Neural progenitor cell (in vitro differentiated cells): ENCODE data around the gene ATXN7. TPM values are rescaled to one million over a fixed set of nuclear protein-coding genes. Genes with fewer than 3 reads are reported as not detected.

ENCODE experiments used
- DNase-seq: peaks from one replicate; pipeline ENCODE4 v3.0.0-alpha.2; 2016; ENCODE audit warnings: low spot score
- H2AFZ ChIP-seq: fragments of 200-600 bp; sonication (generic); replicated peaks from 2 replicates; pipeline ENCODE4 v1.6.1; 2016; ENCODE audit warnings: antibody characterized with exemption
- H3F3A ChIP-seq: fragments of 200-600 bp; sonication (generic); 2 replicates; pipeline ENCODE4 v1.6.1; 2016; ENCODE audit warnings: antibody characterized with exemption, low read depth
- H3K27ac ChIP-seq: fragments of 200-600 bp; sonication (generic); 2 replicates; pipeline ENCODE4 v1.5.1; 2016; ENCODE audit warnings: mild to moderate bottlenecking
- H3K27me3 ChIP-seq: fragments of 200-600 bp; sonication (generic); 2 replicates; pipeline ENCODE4 v1.6.1; 2016; ENCODE audit warnings: mild to moderate bottlenecking, moderate library complexity
- H3K36me3 ChIP-seq: fragments of 200-600 bp; sonication (generic); 2 replicates; pipeline ENCODE4 v1.5.1; 2016
- H3K4me1 ChIP-seq: fragments of 200-600 bp; sonication (generic); 2 replicates; pipeline ENCODE4 v1.6.1; 2016; ENCODE audit warnings: mixed run types
- H3K4me2 ChIP-seq: fragments of 200-600 bp; sonication (generic); 2 replicates; pipeline ENCODE4 v1.6.1; 2016
- H3K4me3 ChIP-seq: fragments of 200-600 bp; sonication (generic); 2 replicates; pipeline ENCODE4 v1.5.1; 2016
- H3K79me2 ChIP-seq: fragments of 200-600 bp; sonication (generic); 2 replicates; pipeline ENCODE4 v1.6.1; 2016; ENCODE audit warnings: low read depth
- H3K9ac ChIP-seq: fragments of 200-600 bp; sonication (generic); 2 replicates; pipeline ENCODE4 v1.6.1; 2016
- H3K9me3 ChIP-seq: fragments of 200-600 bp; sonication (generic); 2 replicates; pipeline ENCODE4 v1.5.1; 2016; ENCODE audit warnings: low read depth
- H4K20me1 ChIP-seq: fragments of 200-600 bp; sonication (generic); 2 replicates; pipeline ENCODE4 v1.6.1; 2016; ENCODE audit warnings: low read depth
- H3K27ac Mint-ChIP-seq: 3 replicates; pipeline ENCODE4 v1.8.0; 2021; ENCODE audit warnings: mixed read lengths
- H3K27me3 Mint-ChIP-seq: 2 replicates; pipeline ENCODE4 v1.8.0; 2022; ENCODE audit warnings: low read depth, mild to moderate bottlenecking, inconsistent platforms, moderate library complexity, mixed read lengths; ENCODE audit not compliant: insufficient read depth
- H3K36me3 Mint-ChIP-seq: 3 replicates; pipeline ENCODE4 v1.8.0; 2021; ENCODE audit warnings: mixed read lengths
- H3K4me1 Mint-ChIP-seq: 3 replicates; pipeline ENCODE4 v1.8.0; 2021; ENCODE audit warnings: mixed read lengths
- H3K4me3 Mint-ChIP-seq: 3 replicates; pipeline ENCODE4 v1.8.0; 2021; ENCODE audit warnings: mild to moderate bottlenecking, moderate library complexity, mixed read lengths
- H3K9me3 Mint-ChIP-seq: 3 replicates; pipeline ENCODE4 v1.8.0; 2020; ENCODE audit warnings: mixed read lengths
- CTCF ChIP-seq: fragments of 200-600 bp; sonication (generic); IDR thresholded peaks from 2 replicates; pipeline ENCODE4 v1.5.1; 2017; ENCODE audit warnings: antibody characterized with exemption, mild to moderate bottlenecking
- EZH2 ChIP-seq: fragments of 200-600 bp; sonication (generic); IDR thresholded peaks from 2 replicates; pipeline ENCODE4 v1.6.1; 2017; ENCODE audit warnings: antibody characterized with exemption, mild to moderate bottlenecking, moderate library complexity
- EZH2phosphoT487 ChIP-seq: fragments of 200-600 bp; sonication (generic); IDR thresholded peaks from 2 replicates; pipeline ENCODE4 v1.6.1; 2017; ENCODE audit warnings: antibody characterized with exemption
- total RNA-seq: library from RNA; depleted of rRNA; stranded (reverse); fragments of >200 nt; gene quantifications from 2 replicates; pipeline ENCODE4 v1.2.3, GENCODE V29; 2015; ENCODE audit warnings: low replicate concordance

Gene ATXN7
- total RNA-seq, 1 donor from 2014 or later: 30.4 TPM

DNA sequence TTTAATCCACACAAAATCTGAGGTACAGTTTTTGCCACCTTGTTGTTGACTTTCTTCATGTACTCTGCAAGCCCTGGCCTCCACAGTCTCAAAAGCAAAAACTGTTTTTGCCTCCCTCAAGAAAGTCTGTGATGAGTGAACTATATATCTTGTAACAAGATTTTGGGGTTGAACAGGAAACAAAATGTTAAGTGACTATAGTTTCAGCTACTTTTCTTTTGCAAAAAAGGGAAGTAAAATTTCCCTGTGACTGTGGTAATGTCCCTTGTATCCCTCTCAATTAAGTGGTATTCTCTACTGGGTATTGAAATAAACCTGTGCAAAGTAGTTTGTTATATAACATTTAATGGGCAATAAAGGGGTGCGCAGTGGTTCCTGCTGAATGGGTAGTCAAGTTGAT, 69.8 kb downstream of the ATXN7 start:
- no peak overlapping the region for H3K4me3 ChIP-seq
- Mint-ChIP-seq H3K27ac (no peak overlapping the region), H3K4me3 (no peak overlapping the region), H3K36me3 (peaks cover 5% of the 10 kb centered on the region), H3K27me3 (no peaks in the 10 kb centered on the region), H3K9me3 (no peaks in the 10 kb centered on the region), H3K4me1 (peaks cover 24% of the 10 kb centered on the region)
- peak overlapping the region; percentile 62 for H3K27ac ChIP-seq
- peaks cover 37% of the 10 kb centered on the region for H3F3A ChIP-seq
- no peaks in the 10 kb centered on the region for H3K36me3 ChIP-seq
- H4K20me1 ChIP-seq: peaks cover 32% of the 10 kb centered on the region
- H3K9ac ChIP-seq: no peak overlapping the region
- TF ChIP-seq EZH2: no peak
- no peak for TF ChIP-seq EZH2phosphoT487
- no peak for TF ChIP-seq CTCF
- H3K4me2 ChIP-seq: peak overlapping the region; percentile 50
- peaks cover 92% of the 10 kb centered on the region for H3K79me2 ChIP-seq
- no peaks in the 10 kb centered on the region for H3K27me3 ChIP-seq
- no peaks in the 10 kb centered on the region for H3K9me3 ChIP-seq
- no peak overlapping the region for H2AFZ ChIP-seq
- H3K4me1 ChIP-seq: peaks cover 73% of the 10 kb centered on the region
- no peak for DNase-seq

DNA sequence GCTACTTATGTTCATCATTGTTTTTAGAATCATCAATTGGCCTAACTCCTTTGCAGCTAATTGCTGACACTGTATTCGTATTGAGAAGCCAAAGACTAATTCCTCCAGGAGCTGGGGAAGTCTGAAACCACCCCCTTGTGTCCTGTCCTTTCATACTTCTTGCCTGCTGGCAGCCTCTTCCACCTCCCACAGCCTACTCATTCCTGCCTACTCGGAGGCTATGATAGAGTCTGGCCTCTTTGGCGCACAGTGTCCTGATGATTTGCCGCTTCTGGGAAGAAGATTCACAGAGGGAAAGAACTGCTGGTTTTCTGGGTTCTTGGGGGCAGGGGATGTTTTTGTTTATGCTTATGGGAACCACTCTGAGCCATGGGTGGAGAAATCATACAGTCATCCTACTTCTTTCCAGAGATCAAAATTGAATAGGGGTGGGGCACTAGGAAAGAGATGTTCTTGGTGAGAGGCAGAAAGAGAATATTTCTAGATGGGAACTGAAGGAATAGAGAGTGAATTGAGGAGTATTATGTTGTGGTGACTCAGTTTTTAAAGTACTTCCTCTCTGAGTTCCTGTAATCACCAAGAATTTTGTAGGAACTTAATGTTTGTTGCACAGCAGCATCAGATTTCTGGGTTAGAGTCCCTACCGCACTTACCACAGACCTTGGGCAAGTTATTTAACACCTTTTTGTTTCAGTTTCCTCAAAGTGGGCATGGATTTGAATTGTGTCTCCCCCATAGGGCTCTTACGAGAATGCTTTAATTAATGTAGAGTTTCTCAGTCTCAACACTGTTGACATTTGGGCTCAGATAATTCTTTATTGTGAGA, 70.6 kb downstream of the ATXN7 start:
- Mint-ChIP-seq H3K27ac (no peak overlapping the region), H3K4me1 (peaks cover 24% of the 10 kb centered on the region), H3K36me3 (peaks cover 5% of the 10 kb centered on the region), H3K9me3 (no peaks in the 10 kb centered on the region), H3K27me3 (no peaks in the 10 kb centered on the region), H3K4me3 (no peak overlapping the region)
- H2AFZ ChIP-seq: no peak overlapping the region
- no peak overlapping the region for H3K4me3 ChIP-seq
- peaks cover 92% of the 10 kb centered on the region for H3K79me2 ChIP-seq
- H3K27ac ChIP-seq: peak overlapping the region; percentile 31
- H4K20me1 ChIP-seq: peaks cover 32% of the 10 kb centered on the region
- H3F3A ChIP-seq: peaks cover 37% of the 10 kb centered on the region
- H3K9me3 ChIP-seq: no peaks in the 10 kb centered on the region
- H3K4me1 ChIP-seq: peaks cover 81% of the 10 kb centered on the region
- no peaks in the 10 kb centered on the region for H3K36me3 ChIP-seq
- H3K4me2 ChIP-seq: peak overlapping the region; percentile 50
- no peaks in the 10 kb centered on the region for H3K27me3 ChIP-seq
- no peak overlapping the region for H3K9ac ChIP-seq
- DNase-seq: peak; percentile 70
- TF ChIP-seq EZH2phosphoT487: no peak
- no peak for TF ChIP-seq EZH2
- no peak for TF ChIP-seq CTCF

DNA sequence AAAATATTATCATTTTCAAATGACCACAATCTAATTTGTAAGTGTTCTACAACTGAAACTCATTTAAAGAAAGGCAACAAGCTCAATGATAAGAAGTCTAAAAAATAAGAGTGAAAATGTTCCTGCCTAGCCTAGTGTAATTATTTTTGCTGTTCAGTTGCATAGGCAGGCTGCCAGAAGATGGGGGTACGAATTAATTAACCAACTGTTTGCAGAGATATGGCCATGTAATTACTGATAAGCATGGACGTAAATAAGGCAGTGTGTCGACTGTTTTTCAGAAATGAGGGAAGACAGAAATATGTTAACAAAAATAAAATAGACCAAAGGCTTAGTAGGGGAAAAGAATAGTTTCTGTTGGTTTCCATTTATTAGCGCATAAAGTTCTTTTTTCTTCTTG, 73.3 kb downstream of the ATXN7 start:
- no peaks in the 10 kb centered on the region for H3K36me3 ChIP-seq
- Mint-ChIP-seq H3K27ac (no peak overlapping the region), H3K4me3 (no peak overlapping the region)

More for the DNA sequence above, 73.3 kb downstream of the ATXN7 start:
- Histone ChIP-seq H3K4me2 (peak overlapping the region; percentile 67), H4K20me1 (peaks cover 18% of the 10 kb centered on the region), H2AFZ (no peak overlapping the region), H3K27me3 (no peaks in the 10 kb centered on the region), H3K9me3 (no peaks in the 10 kb centered on the region), H3K79me2 (peaks cover 91% of the 10 kb centered on the region), H3F3A (peaks cover 32% of the 10 kb centered on the region), H3K4me1 (peaks cover 92% of the 10 kb centered on the region), H3K27ac (no peak overlapping the region), H3K4me3 (no peak overlapping the region), H3K9ac (no peak overlapping the region)
- Mint-ChIP-seq H3K36me3 (peaks cover 8% of the 10 kb centered on the region), H3K9me3 (no peaks in the 10 kb centered on the region), H3K27me3 (no peaks in the 10 kb centered on the region), H3K4me1 (peaks cover 20% of the 10 kb centered on the region)
- TF ChIP-seq EZH2 (no peak), CTCF (no peak), EZH2phosphoT487 (no peak)
- no peak for DNase-seq
